Caco-2 (cell line): ENCODE results near the gene THY1. TPM values are rescaled to one million over a fixed set of nuclear protein-coding genes. Genes with fewer than 3 reads are reported as not detected.
"Not testable (repeated sequence)": the region's sequence is repeated elsewhere in the genome, so short reads cannot be mapped to it uniquely, and the experiment has no call there.

ENCODE experiments used
- BruUV-seq: library from RNA; stranded (reverse); fragments of 400-500 nt; replicated peaks from 2 replicates; lab custom pipeline; 2021; lab: Mats Ljungman, UMichigan
- CTCF ChIA-PET: fragments of 300-600 bp; sonication (Branson Sonifier 250); formaldehyde crosslinking; loops from one replicate; lab custom pipeline; 2022; ENCODE audit warnings: antibody characterized with exemption; lab: Charles Lee
- POLR2A ChIA-PET: fragments of 300-600 bp; sonication (Branson Sonifier 250); formaldehyde crosslinking; loops from one replicate; lab custom pipeline; 2022; ENCODE audit warnings: antibody characterized with exemption; lab: Charles Lee
- DNase-seq, 2 experiments: peaks; one replicate each; pipeline versions ENCODE4 v3.0.0 to v3.0.0-alpha.2; 2020 to 2022
- H3K27me3 ChIP-seq: replicated peaks from 2 replicates; pipeline ENCODE4 v1.6.0; 2011; ENCODE audit warnings: low read length; ENCODE audit not compliant: control insufficient read depth, insufficient read depth
- H3K36me3 ChIP-seq: 2 replicates; pipeline ENCODE4 v1.5.1; 2011; ENCODE audit warnings: low read length; ENCODE audit not compliant: control insufficient read depth, insufficient read depth
- H3K4me1 ChIP-seq: fragments of 250-450 bp; sonication (Bioruptor Pico); 2 replicates; pipeline ENCODE4 v1.5.1; 2020; ENCODE audit warnings: mild to moderate bottlenecking
- H3K4me3 ChIP-seq: 2 replicates; pipeline ENCODE4 v1.5.1; 2011; ENCODE audit warnings: low read depth, mild to moderate bottlenecking, control low read depth, low read length
- H3K9me3 ChIP-seq: fragments of 250-450 bp; sonication (Bioruptor Pico); 2 replicates; pipeline ENCODE4 v1.5.1; 2020; ENCODE audit warnings: mild to moderate bottlenecking, moderate library complexity
- H3K27ac Mint-ChIP-seq: one replicate; pipeline ENCODE4 v1.8.0; 2022; ENCODE audit warnings: mixed read lengths; ENCODE audit not compliant: unreplicated experiment
- H3K27me3 Mint-ChIP-seq: one replicate; pipeline ENCODE4 v1.8.0; 2022; ENCODE audit warnings: mixed read lengths; ENCODE audit not compliant: insufficient read depth, unreplicated experiment
- H3K36me3 Mint-ChIP-seq: one replicate; pipeline ENCODE4 v1.8.0; 2022; ENCODE audit warnings: mild to moderate bottlenecking, mixed read lengths; ENCODE audit not compliant: insufficient read depth, unreplicated experiment
- H3K4me1 Mint-ChIP-seq: one replicate; pipeline ENCODE4 v1.8.0; 2022; ENCODE audit warnings: low read depth, mixed read lengths; ENCODE audit not compliant: unreplicated experiment
- H3K4me3 Mint-ChIP-seq: one replicate; pipeline ENCODE4 v1.8.0; 2022; ENCODE audit warnings: mild to moderate bottlenecking, moderate library complexity, mixed read lengths; ENCODE audit not compliant: unreplicated experiment
- H3K9me3 Mint-ChIP-seq: one replicate; pipeline ENCODE4 v1.8.0; 2022; ENCODE audit warnings: mixed read lengths; ENCODE audit not compliant: unreplicated experiment
- CTCF ChIP-seq, 2 experiments: fragments of 200-600 bp in 1 of 2; IDR thresholded peaks; 1 replicate in 1 of 2; 2 replicates in 1 of 2; pipeline versions ENCODE4 v1.5.1 to v1.8.0; 2011 to 2022; ENCODE audit warnings: antibody characterized with exemption in 1 of 2, control low read depth in 1 of 2, inconsistent platforms in 1 of 2, low read depth in 1 of 2, low read length in 1 of 2, mild to moderate bottlenecking in 1 of 2, moderate library complexity in 1 of 2; ENCODE audit not compliant: insufficient read depth in 1 of 2, severe bottlenecking in 1 of 2, unreplicated experiment in 1 of 2
- intact Hi-C: fragments of 100-400 bp; cut with micrococcal nuclease; formaldehyde crosslinking; loops from one replicate; pipeline ENCODE4 v1.10.0; 2022; ENCODE audit not compliant: unreplicated experiment
- total RNA-seq: library from RNA; stranded (reverse); gene quantifications from 2 replicates; pipeline ENCODE4 v1.2.3, GENCODE V29; 2022

Gene THY1
- total RNA-seq, 1 experiment from 2014 or later: not detected

DNA sequence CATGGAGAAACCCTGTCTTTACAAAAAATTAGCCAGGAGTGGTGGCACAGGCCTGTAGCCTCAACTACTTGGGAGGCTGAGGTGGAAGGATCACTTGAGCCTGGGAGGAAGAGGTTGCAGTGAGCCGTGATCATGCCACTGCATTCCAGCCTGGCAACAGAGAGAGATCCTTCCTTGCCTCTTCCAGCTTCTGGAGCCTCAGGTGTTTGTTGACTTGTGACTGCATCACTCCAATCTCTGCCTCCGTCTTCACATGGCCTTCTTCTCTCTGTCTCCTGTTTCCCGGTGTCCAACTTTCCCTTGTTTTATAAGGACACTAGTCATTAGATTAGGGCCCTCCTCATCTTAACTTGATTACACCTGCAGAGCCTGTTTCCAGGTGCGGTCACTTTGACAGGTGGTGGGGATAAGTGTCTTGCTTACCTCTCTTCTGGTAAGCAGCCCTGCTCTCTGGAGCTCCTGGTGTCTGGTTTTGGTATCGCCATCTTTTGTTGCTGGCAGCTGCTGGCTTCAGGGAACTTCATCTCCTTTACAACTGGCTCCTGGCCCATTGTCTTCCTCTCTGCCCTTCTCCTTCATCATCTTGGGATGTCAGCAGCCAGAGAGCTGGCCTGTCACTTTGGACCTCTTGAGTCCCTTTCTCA, 33.2 kb downstream of the THY1 start:
- Mint-ChIP-seq H3K4me1 (peaks cover 6% of the 10 kb centered on the region), H3K36me3 (no peaks in the 10 kb centered on the region), H3K27ac (no peak overlapping the region), H3K4me3 (no peak overlapping the region), H3K9me3 (no peaks in the 10 kb centered on the region), H3K27me3 (no peaks in the 10 kb centered on the region)
- Histone ChIP-seq H3K4me1 (no peaks in the 10 kb centered on the region), H3K36me3 (no peaks in the 10 kb centered on the region), H3K27me3 (0 out of 2 replicates have a peak, but pooled peaks cover 1% of the 10 kb centered on the region), H3K9me3 (no peaks in the 10 kb centered on the region), H3K4me3 (no peak overlapping the region)
- ChIA-PET POLR2A (no interaction called here), CTCF (interaction anchor here (0.6 to 1.2 kb wide), 7 partner anchors 8 to 287 kb away, joined by 3 to 12 read pairs (median 4); partner anchors contain the start of genes DPAGT1 and USP2)
- TF ChIP-seq CTCF (IDR thresholded peaks at IDR 0.05; ENCODE audit: insufficient read depth in 1 of 2, low read depth in 1 of 2, low read length in 1 of 2, severe bottlenecking in 1 of 2, unreplicated experiment in 1 of 2): peak; percentile 90
- peak; percentile 77 to 82 for DNase-seq
- no TSS peak for BruUV-seq
- intact Hi-C loops: loop anchor here (5.0 kb wide), 1 partner anchor 43 kb away; no protein-coding TSS in a partner anchor

DNA sequence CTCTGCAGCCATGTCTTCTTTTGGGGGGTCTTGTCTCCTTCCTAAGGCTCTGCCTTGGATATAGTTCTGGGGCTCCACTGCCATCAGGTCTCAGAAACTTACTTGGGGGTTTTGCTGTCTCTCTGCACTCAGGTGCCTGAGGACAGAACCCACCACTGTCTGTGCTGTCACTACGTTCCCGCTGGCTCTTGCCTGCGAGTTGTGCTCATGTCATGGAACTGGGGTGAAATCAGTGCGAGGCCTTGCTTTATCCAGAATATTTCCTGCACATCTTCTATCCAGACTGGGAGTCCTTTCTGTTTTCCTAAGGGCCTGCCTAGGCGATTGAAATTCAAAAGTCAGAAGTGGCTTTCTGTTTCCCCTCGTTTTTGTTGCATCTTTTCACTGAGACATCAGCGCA, 34.9 kb downstream of the THY1 start:
- H3K4me3 Mint-ChIP-seq: no peak overlapping the region
- no peaks in the 10 kb centered on the region for H3K27me3 ChIP-seq
- H3K9me3 ChIP-seq: no peaks in the 10 kb centered on the region
- no peaks in the 10 kb centered on the region for H3K36me3 ChIP-seq
- no TSS peak for BruUV-seq
- DNase-seq: no peak
- no peaks in the 10 kb centered on the region for H3K4me1 ChIP-seq
- ChIA-PET POLR2A (no interaction called here), CTCF (no interaction called here)
- intact Hi-C loops: no loop called here
- no peak for TF ChIP-seq CTCF (IDR thresholded peaks at IDR 0.05; ENCODE audit: insufficient read depth in 1 of 2, low read depth in 1 of 2, low read length in 1 of 2, severe bottlenecking in 1 of 2, unreplicated experiment in 1 of 2)
- H3K27me3 Mint-ChIP-seq: no peaks in the 10 kb centered on the region
- no peak overlapping the region for H3K4me3 ChIP-seq
- no peak overlapping the region for H3K27ac Mint-ChIP-seq
- H3K9me3 Mint-ChIP-seq: no peaks in the 10 kb centered on the region
- H3K36me3 Mint-ChIP-seq: no peaks in the 10 kb centered on the region
- H3K4me1 Mint-ChIP-seq: peaks cover 6% of the 10 kb centered on the region

DNA sequence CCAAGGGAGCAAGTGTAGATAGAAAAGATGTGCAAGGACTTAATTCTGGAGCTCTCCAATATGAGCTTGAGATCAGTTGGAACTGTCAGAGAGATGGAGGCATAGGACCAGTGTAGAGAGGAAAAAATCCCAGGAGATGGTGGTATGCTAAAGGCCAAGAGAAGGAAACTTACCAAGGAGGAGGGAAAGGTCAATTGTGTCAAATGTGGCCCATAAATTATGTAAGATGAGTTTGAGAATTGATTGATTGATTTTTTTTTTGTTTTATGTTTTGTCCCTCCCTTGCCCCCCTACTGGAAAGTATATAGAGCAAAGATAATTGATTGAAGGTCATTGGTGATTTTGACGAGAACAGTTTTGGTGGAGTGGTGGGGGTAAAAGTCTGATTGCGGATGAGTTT, 38.6 kb downstream of the THY1 start:
- H3K36me3 ChIP-seq: no peaks in the 10 kb centered on the region
- H3K4me1 ChIP-seq: peaks cover under 1% of the 10 kb centered on the region
- ChIA-PET POLR2A (interaction anchor here (0.6 kb wide), 1 partner anchor 51 kb away, joined by 3 read pairs; no protein-coding TSS in a partner anchor), CTCF (no interaction called here)
- DNase-seq: no peak
- H3K27ac Mint-ChIP-seq: no peak overlapping the region
- no peaks in the 10 kb centered on the region for H3K9me3 Mint-ChIP-seq
- H3K36me3 Mint-ChIP-seq: no peaks in the 10 kb centered on the region
- peaks cover under 1% of the 10 kb centered on the region for H3K4me1 Mint-ChIP-seq
- no peaks in the 10 kb centered on the region for H3K9me3 ChIP-seq
- intact Hi-C loops: no loop called here
- H3K4me3 Mint-ChIP-seq: no peak overlapping the region
- H3K27me3 ChIP-seq: no peaks in the 10 kb centered on the region; the same call in 1 of the 2 replicates
- peaks cover 3% of the 10 kb centered on the region for H3K27me3 Mint-ChIP-seq
- no peak for TF ChIP-seq CTCF (IDR thresholded peaks at IDR 0.05; ENCODE audit: insufficient read depth in 1 of 2, low read depth in 1 of 2, low read length in 1 of 2, severe bottlenecking in 1 of 2, unreplicated experiment in 1 of 2)
- no TSS peak for BruUV-seq
- H3K4me3 ChIP-seq: no peak overlapping the region

DNA sequence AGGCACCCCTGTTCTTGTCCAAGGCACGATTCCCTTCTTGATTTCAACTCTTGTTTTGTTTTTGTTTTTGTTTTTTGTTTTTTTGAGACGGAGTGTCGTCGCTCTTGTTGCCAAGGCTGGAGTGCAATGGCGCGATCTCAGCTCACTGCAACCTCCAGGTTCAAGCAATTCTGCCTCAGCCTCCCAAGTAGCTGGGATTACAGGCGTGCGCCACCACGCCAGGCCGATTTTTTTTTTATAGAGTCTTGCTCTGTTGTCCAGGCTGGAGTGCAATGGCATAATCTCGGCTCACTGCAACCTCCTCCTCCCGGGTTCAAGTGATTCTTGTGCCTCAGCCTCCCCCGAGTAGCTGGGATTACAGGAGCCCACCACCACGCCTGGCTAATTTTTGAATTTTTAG, 40.5 kb downstream of the THY1 start:
- H3K9me3 ChIP-seq, H3K36me3 Mint-ChIP-seq, H3K27ac Mint-ChIP-seq, H3K27me3 Mint-ChIP-seq, H3K4me3 Mint-ChIP-seq, H3K36me3 ChIP-seq, DNase-seq, intact Hi-C loops, BruUV-seq, H3K27me3 ChIP-seq, H3K9me3 Mint-ChIP-seq, H3K4me3 ChIP-seq: not testable (repeated sequence)
- POLR2A ChIA-PET: interaction anchor here (2.2 kb wide), 1 partner anchor 48 kb away, joined by 10 read pairs; the partner anchor contains the start of gene RNF26
- peaks cover 14% of the 10 kb centered on the region for H3K4me1 ChIP-seq
- peaks cover 14% of the 10 kb centered on the region for H3K4me1 Mint-ChIP-seq
- CTCF ChIA-PET: interaction anchor here (1.2 to 4.7 kb wide), 2 partner anchors 44 to 139 kb away, joined by 3 to 66 read pairs; partner anchors contain the start of gene C1QTNF5
